Measurements from ENCODE around the gene ADPRH.

The ADPRH gene

GRCh38 chr3:119619094-119619493 is 39.8 kb downstream of the ADPRH start:
- H3K27ac ChIP-seq: no peak overlapping the region
- TF ChIP-seq ZFX (IDR thresholded peaks at IDR 0.05; ENCODE audit: borderline replicate concordance) (no peak), CTCF (IDR thresholded peaks at IDR 0.05) (no peak)

GRCh38 chr3:119620899-119621298 is 41.6 kb downstream of the ADPRH start:
- no peak overlapping the region for H3K27ac ChIP-seq
- TF ChIP-seq CTCF (IDR thresholded peaks at IDR 0.05) (no peak), ZFX (IDR thresholded peaks at IDR 0.05; ENCODE audit: borderline replicate concordance) (no peak)

- no peak overlapping the region for H3K27ac ChIP-seq
- no peak for TF ChIP-seq ZFX (IDR thresholded peaks at IDR 0.05; ENCODE audit: borderline replicate concordance)
- no peak for TF ChIP-seq CTCF (IDR thresholded peaks at IDR 0.05)
Measured at GRCh38 chr3:119624002-119624720, 44.9 kb downstream of the ADPRH start.

GRCh38 chr3:119625451-119626153 is 46.3 kb downstream of the ADPRH start:
- TF ChIP-seq ZFX (IDR thresholded peaks at IDR 0.05; ENCODE audit: borderline replicate concordance) (no peak), CTCF (IDR thresholded peaks at IDR 0.05) (no peak)
- H3K27ac ChIP-seq: no peak overlapping the region

GRCh38 chr3:119626196-119626595 is 46.9 kb downstream of the ADPRH start:
- TF ChIP-seq CTCF (IDR thresholded peaks at IDR 0.05) (no peak), ZFX (IDR thresholded peaks at IDR 0.05; ENCODE audit: borderline replicate concordance) (no peak)
- H3K27ac ChIP-seq: no peak overlapping the region

- no peak overlapping the region for H3K27ac ChIP-seq
- no peak for TF ChIP-seq CTCF (IDR thresholded peaks at IDR 0.05)
- TF ChIP-seq ZFX (IDR thresholded peaks at IDR 0.05; ENCODE audit: borderline replicate concordance): no peak
Measured at GRCh38 chr3:119627461-119627860, 48.2 kb downstream of the ADPRH start.

GRCh38 chr3:119628390-119628789 is 49.1 kb downstream of the ADPRH start:
- H3K27ac ChIP-seq: no peak overlapping the region
- TF ChIP-seq ZFX (IDR thresholded peaks at IDR 0.05; ENCODE audit: borderline replicate concordance) (no peak), CTCF (IDR thresholded peaks at IDR 0.05) (no peak)
